ENCODE data around the gene STYX.

STYX gene

GRCh38 chr14:52729925-52730708 lies at the start of gene STYX:
TSS of gene STYX (plus strand) at chr14:52730166. CDS start at chr14:52730475, 309 bp downstream.
- no peaks in the 10 kb centered on the region for H3K27me3 ChIP-seq (ENCODE audit: low read depth, low read length)
- no peaks in the 10 kb centered on the region for H4K20me1 ChIP-seq (ENCODE audit: insufficient read depth, low read length)
- H3K4me2 ChIP-seq (ENCODE audit: low read length): peak within 1 kb of the TSS; percentile 88
- H3K9ac ChIP-seq (ENCODE audit: low read length): peak within 1 kb of the TSS; percentile 75
- TF ChIP-seq EZH2phosphoT487 (IDR thresholded peaks at IDR 0.05; ENCODE audit: low read depth) (no peak), CTCF (IDR thresholded peaks at IDR 0.05; ENCODE audit: low read depth, low read length) (no peak)
- H2AFZ ChIP-seq (ENCODE audit: low read depth, low read length): peak within 1 kb of the TSS; percentile 75; the same call in 1 of the 2 replicates
- no peaks in the 10 kb centered on the region for H3K9me3 ChIP-seq (ENCODE audit: insufficient read depth, low read length)
- peaks cover 2% of the 10 kb centered on the region for H3K4me1 ChIP-seq (ENCODE audit: low read length)
- H3K36me3 ChIP-seq (replicated peaks; ENCODE audit: low read depth, low read length): peaks cover 29% of the 10 kb centered on the region
- peaks cover 18% of the 10 kb centered on the region for H3K79me2 ChIP-seq (ENCODE audit: low read length)
- peak within 1 kb of the TSS; percentile 90 for H3K4me3 ChIP-seq (ENCODE audit: low read length)
- H3K27ac ChIP-seq (ENCODE audit: low read length): peak within 1 kb of the TSS; percentile 20

- H2AFZ ChIP-seq (ENCODE audit: low read depth, low read length): no peak overlapping the region
- H3K36me3 ChIP-seq (replicated peaks; ENCODE audit: low read depth, low read length): peaks cover 10% of the 10 kb centered on the region
- no peaks in the 10 kb centered on the region for H3K4me1 ChIP-seq (ENCODE audit: low read length)
- no peak overlapping the region for H3K9ac ChIP-seq (ENCODE audit: low read length)
- peaks cover 63% of the 10 kb centered on the region for H3K79me2 ChIP-seq (ENCODE audit: low read length)
- TF ChIP-seq EZH2phosphoT487 (IDR thresholded peaks at IDR 0.05; ENCODE audit: low read depth) (no peak), CTCF (IDR thresholded peaks at IDR 0.05; ENCODE audit: low read depth, low read length) (no peak)
- H4K20me1 ChIP-seq (ENCODE audit: insufficient read depth, low read length): peaks cover 55% of the 10 kb centered on the region
- no peak overlapping the region for H3K27ac ChIP-seq (ENCODE audit: low read length)
- H3K27me3 ChIP-seq (ENCODE audit: low read depth, low read length): no peaks in the 10 kb centered on the region
- no peak overlapping the region for H3K4me2 ChIP-seq (ENCODE audit: low read length)
- no peak overlapping the region for H3K4me3 ChIP-seq (ENCODE audit: low read length)
- no peaks in the 10 kb centered on the region for H3K9me3 ChIP-seq (ENCODE audit: insufficient read depth, low read length)
These were observed 45.9 kb upstream of the STYX start for GRCh38 chr14:52683985-52684520.

- no peak overlapping the region for H3K4me3 ChIP-seq (ENCODE audit: low read length)
- H3K9ac ChIP-seq (ENCODE audit: low read length): no peak overlapping the region
- H3K79me2 ChIP-seq (ENCODE audit: low read length): peaks cover 84% of the 10 kb centered on the region
- H3K4me2 ChIP-seq (ENCODE audit: low read length): no peak overlapping the region
- H4K20me1 ChIP-seq (ENCODE audit: insufficient read depth, low read length): peaks cover 66% of the 10 kb centered on the region
- H3K4me1 ChIP-seq (ENCODE audit: low read length): no peaks in the 10 kb centered on the region
- H3K36me3 ChIP-seq (replicated peaks; ENCODE audit: low read depth, low read length): peaks cover 5% of the 10 kb centered on the region
- TF ChIP-seq EZH2phosphoT487 (IDR thresholded peaks at IDR 0.05; ENCODE audit: low read depth) (no peak), CTCF (IDR thresholded peaks at IDR 0.05; ENCODE audit: low read depth, low read length) (no peak)
- H3K27ac ChIP-seq (ENCODE audit: low read length): no peak overlapping the region
- no peaks in the 10 kb centered on the region for H3K27me3 ChIP-seq (ENCODE audit: low read depth, low read length)
- H2AFZ ChIP-seq (ENCODE audit: low read depth, low read length): no peak overlapping the region
- H3K9me3 ChIP-seq (ENCODE audit: insufficient read depth, low read length): no peaks in the 10 kb centered on the region
These were observed 43.8 kb upstream of the STYX start for GRCh38 chr14:52686176-52686575.

- peaks cover 72% of the 10 kb centered on the region for H4K20me1 ChIP-seq (ENCODE audit: insufficient read depth, low read length)
- no peaks in the 10 kb centered on the region for H3K9me3 ChIP-seq (ENCODE audit: insufficient read depth, low read length)
- no peak overlapping the region for H3K4me2 ChIP-seq (ENCODE audit: low read length)
- H3K9ac ChIP-seq (ENCODE audit: low read length): no peak overlapping the region
- H3K4me3 ChIP-seq (ENCODE audit: low read length): no peak overlapping the region
- H3K27me3 ChIP-seq (ENCODE audit: low read depth, low read length): no peaks in the 10 kb centered on the region
- no peak for TF ChIP-seq CTCF (IDR thresholded peaks at IDR 0.05; ENCODE audit: low read depth, low read length)
- no peak for TF ChIP-seq EZH2phosphoT487 (IDR thresholded peaks at IDR 0.05; ENCODE audit: low read depth)
- peaks cover 5% of the 10 kb centered on the region for H3K36me3 ChIP-seq (replicated peaks; ENCODE audit: low read depth, low read length)
- no peak overlapping the region for H3K27ac ChIP-seq (ENCODE audit: low read length)
- no peak overlapping the region for H2AFZ ChIP-seq (ENCODE audit: low read depth, low read length)
- H3K4me1 ChIP-seq (ENCODE audit: low read length): peaks cover 10% of the 10 kb centered on the region
- H3K79me2 ChIP-seq (ENCODE audit: low read length): peaks cover 93% of the 10 kb centered on the region
These were observed 38.8 kb upstream of the STYX start for GRCh38 chr14:52690983-52691760.

All from OCI-LY3 (cell line).